Eye (tissue), 1 donor: ENCODE measurements around the gene ZNF337.
A peak's percentile ranks its signal among the peaks of the same experiment; 100 is the strongest.
"Not testable (repeated sequence)": the region's sequence is repeated elsewhere in the genome, so short reads cannot be mapped to it uniquely, and the experiment has no call there.

Experiments
- DNase-seq: peaks from one replicate; pipeline ENCODE4 v3.0.0-alpha.2; 2015

Gene ZNF337

DNA sequence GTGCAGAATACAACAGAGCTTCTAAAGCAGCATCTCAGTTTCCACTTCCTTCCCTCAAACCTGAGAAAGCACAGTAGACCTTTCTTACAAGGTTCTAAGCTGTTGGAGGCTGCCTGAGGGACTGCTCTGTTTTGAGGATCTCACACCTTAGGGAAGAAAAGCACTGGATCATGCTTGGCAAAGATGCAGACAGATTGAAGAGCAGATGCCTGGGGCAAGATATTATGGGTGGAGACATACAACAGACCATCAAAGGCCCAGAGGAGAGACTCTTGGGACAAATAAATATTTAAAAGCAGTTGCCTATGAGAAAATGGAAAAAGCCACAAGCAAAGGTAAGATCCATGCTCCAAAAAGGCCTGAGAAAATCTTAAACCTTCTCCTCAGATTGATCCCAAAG lies 6.2 kb downstream of the ZNF337 start:
- DNase-seq, result no peak

DNA sequence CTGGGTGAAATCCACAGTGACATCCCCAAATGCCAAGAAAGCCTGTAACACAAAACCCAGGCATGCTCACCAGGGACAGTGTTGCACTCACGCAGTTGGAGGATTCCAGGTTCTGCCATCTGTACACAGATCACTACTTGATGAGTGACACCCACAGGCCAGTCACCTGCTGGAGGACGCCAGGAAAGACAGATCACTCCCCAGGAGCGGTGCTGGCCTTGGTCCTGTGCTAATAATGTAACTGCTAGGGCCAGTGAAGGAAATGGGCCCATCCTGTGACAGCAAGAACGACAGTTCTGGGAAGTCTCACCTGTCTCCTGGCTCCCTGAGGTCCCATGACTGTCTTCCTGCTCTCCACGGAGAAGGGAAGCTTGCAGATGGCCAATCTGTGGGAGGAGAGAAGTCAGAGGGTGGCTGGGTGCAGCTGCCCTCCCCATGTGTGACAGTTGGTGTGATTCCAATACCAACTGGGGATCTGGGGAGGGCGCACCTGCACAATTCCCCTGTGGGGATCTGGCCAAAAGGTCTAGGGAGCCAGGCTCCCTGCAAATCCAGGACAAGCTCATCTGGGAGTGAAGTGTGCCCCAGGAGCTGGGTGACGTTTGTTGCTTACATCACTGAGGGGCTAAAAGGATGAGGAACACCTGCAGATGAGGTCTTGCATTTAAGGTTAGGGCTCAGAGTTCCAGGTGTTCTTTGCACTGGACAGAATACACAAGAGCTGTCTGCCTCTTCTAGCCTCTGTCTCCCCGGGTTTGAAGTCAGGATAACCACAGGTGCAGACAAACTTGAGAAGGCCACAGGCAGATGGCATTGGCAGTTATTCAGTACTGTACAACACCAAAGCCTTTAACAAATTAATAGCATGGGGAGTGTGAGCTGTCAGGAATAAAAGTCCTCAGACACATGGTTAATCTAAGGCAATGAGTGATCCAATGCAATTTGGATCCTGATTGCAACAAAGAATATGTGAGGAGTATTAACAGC lies 10.3 kb downstream of the ZNF337 start:
- DNase-seq, result no peak

DNA sequence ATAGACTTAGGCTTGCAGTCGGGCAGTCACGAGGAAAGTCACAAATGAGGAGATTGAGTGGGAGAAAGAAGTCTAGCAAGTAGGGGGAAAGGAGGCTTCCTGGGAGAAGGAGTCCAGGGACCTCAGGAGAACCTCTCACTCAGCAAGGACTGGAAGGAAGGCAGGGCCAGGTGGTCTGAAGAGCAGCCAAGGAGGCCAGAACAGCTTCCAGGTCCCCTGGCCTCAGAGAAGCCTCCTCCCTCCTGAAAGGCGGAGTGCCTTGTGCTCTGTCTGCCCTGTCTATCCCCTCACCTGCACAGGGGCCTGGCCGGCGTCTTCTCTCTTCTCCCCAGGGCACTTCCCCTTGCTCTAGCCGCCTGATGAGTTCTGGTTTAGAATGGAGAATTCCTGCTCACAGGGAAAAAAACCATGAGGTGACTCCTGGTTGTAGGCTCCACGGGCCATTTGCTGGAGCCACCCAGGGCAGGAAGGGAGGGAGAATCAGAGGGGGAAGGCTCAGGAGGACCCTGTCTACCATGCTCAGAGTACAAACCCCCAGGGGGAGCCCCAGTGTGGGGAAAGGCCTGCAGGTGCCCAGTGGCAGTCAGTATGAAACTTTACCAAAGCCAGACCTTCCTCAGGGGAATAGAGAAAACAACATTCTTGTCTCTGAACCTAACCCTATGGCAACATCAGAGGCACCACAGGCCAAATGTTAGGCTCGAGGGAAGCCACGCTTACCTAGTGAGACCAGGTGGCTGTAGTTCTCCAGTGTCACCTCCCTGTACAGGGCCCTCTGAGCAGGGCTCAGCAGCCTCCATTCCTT lies 11.2 kb downstream of the ZNF337 start:
- DNase-seq, result no peak

DNA sequence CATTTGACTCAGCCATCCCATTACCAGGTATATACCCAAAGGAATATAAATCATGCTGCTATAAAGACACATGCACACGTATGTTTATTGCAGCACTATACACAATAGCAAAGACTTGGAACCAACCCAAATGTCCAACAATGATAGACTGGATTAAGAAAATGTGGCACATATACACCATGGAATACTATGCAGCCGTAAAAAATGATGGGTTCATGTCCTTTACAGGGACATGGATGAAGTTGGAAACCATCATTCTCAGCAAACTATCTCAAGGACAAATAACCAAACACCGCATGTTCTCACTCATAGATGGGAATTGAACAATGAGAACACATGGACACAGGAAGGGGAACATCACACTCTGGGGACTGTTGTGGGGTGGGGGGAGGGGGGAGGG lies 12.8 kb downstream of the ZNF337 start:
- not testable (repeated sequence) for DNase-seq

DNA sequence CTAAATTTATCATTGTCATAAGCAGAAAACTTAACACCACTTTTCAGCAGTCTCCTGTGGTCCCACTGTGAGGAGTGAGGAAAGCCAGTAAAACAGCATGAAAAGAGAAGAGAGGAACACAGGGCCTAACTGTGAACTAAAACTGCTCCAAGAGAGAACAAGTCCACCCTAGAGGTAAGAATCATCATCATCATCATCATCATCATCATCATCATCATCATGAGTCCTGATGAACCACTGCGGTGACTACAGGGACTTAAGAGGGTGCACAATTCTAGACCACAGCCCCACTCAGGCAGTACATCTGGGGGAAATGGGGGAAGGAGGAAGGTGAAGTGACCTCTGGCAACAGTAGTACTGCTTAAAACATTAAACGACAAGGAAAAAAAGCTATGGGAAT lies 13.6 kb downstream of the ZNF337 start:
- DNase-seq, result no peak

DNA sequence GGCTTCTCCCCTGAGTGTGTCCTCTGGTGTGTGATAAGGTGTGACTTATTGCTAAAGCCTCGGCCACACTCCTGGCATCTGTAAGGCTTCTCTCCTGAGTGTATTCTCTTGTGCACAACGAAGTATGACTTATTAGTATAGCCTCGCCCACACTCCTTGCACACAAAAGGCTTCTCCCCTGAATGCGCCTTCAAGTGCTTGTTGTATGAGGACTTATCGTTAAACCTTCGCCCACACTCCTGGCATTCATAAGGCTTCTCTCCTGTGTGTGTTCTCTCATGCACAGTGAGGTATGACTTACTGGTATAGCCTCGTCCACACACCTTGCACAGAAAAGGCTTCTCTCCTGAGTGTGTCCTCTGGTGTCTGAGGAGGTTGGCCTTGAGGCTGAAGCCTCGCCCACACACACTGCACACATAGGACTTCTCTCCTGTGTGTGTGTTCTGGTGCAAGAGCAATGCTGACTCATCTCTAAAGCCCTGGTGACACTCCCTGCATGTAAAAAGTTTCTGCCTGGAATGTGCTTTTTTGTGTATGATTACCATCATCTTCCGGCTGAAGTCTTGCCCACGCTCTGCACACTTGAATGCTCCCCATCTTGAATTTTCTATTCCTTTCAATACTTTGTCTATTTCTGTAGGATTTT lies 20.4 kb downstream of the ZNF337 start:
- no peak for DNase-seq

DNA sequence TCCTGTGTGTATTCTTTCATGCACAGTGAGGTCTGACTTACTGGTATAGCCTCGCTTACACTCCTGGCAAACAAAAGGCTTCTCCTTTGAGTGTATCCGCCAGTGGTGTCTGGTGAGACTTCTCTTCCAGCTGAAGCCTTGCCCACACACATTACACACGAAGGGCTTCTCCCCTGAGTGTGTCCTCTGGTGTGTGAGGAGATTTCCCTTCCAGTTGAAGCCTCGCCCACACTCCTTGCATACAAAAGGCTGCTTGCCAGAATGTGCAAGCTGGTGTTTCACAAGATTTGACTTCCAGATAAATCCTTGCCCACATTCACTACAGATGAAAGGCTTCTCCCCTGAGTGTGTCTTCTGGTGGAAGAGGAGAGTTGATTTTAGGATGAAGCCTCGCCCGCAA lies 21.5 kb downstream of the ZNF337 start:
- DNase-seq, result no peak

DNA sequence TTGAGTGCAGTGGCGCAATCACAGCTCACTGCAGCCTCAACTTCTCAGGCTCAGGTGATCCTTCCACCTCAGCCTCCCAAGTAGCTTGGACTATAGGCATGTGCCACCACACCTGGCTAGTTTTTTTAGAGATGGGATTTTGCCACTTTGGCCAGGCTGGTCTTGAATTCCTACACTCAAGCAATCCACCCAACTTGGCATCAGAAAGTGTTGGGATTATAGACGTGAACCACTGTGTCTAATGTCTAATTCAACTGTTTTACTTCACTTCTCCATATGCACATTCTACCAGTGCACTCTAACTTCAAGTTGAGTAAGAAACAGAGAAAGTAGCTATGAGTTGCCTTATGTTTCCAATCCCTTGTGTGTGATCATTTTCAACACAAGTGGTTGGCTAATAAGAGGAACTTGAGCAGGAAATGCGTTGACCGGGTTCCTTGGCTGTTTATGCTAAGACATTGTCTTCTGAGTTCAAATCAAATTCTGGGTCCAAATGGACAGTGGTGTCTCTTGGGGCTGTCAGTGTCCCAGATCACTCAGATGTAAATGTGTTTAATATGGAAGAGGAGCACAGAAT lies 23.9 kb downstream of the ZNF337 start:
- no peak for DNase-seq

DNA sequence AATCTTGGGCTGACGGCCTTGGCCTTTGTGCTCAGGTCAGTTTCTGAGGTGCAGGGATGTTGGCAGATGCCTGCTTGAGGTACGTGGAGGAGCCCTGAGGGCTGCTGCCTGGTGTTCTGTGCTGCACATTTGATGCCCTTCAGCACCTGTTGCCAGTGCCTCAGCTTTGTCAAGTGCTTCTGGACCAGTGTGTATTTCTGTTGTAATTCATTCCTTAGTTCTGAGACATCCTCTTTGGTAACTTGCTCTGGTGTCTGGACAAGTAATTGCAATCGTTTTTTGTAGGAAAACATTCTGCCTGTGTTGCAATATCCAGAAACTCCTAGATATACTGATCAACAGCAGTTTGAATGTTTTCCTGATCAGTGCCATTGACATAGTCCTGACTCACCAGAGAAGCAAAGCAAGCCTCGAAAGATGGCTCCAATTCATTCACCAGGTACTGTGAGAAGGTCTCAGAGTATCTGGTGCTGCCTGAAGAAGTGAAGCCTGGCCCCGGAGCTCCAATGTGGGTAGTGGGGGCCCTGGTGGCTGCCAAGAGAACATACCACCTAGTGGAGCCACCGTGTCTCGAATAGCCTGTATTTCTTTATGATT lies 26.7 kb downstream of the ZNF337 start:
- no peak for DNase-seq

DNA sequence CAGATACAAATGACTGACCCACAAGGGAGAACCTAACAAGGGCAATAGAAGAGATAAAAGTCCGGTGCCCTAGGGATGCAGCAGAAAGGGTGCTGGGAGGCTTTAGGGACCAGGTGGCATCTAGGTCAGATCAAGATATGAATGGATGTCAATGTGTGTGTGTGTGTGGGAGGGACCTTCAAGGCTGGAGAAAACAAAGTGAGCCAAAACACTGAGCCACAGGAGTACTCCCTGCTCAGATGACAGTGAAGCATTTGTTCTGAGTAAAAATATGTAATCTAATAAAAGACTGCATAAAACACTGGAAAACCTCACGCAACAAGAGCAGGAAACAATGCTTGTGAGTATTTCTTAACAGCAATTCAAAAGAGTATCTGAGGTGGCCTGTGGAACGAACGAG lies 28.2 kb downstream of the ZNF337 start:
- DNase-seq, result no peak

DNA sequence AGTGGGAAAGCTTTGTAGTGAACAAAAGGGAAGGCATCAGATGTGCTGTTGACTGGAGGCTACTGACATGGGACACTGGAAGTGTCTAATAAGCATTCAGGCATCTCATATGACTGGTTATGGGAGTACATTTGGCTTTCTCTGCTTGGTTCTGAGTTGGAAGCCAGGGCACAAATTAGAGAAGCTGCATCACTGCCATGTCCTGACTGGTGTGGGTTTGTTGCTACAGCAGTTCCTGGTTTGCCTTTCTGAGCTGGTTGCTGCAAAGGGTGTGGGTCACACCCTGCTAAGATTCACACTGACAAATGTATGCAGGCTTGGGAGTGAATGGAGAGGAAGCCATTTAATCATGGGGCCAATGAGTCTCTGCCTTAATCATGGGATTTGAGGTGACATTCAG lies 36.7 kb downstream of the ZNF337 start:
- no peak for DNase-seq

DNA sequence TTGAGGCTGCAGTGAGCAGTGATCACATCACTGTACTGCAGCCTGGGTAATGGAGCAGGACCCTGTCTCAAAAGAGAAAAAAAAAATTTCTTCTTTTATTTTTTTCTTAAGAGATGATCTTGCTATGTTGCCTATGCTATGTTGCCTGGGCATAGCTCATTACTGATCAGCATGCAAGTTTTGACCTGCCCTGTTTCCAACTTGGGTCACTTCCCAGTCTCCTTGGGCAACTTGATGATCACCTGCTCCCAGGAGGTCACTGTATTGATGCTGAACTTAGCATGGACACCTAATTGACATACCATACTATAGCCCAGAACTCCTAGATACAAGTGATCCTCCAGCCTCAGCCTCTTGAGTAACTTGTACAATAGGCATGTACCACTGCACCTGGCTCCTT lies 42.2 kb downstream of the ZNF337 start:
- no peak for DNase-seq

DNA sequence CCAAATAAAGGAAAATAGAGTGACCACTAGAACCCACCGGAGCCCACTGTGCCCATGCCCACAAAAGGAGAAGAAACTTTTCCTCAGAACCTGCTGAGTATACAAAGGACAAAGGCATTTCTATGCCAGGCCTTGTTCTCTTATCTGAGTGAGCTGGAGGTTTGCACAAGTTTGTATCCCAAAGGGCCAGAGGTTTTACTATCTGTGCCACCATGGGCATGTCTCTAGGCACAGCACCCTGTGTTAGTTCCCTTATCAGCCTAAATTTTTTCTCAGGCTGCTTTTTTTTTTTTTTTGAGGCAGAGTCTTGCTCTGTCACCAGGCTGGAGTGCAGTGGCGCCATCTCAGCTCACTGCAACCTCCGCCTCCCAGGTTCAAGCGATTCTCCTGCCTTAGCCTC lies 43.8 kb downstream of the ZNF337 start:
- not testable (repeated sequence) for DNase-seq

DNA sequence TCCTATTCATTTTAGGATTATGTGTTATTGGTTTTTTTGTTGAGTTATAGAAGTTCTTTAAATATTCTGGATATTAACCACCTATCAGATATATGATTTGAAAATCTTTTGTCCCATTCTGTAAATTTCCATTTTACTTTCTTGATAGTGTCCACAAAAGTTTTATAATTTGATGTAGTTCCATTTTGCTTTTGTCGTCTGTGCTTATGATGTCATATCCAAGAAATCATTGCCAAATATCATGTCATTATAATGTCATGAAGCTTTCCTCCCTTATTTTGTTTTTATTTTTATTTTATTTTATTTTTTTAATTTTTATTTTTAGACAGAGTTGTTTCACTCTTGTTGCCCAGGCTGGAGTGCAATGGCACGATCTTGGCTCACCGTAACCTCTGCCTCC lies 51.8 kb downstream of the ZNF337 start:
- DNase-seq, result no peak

DNA sequence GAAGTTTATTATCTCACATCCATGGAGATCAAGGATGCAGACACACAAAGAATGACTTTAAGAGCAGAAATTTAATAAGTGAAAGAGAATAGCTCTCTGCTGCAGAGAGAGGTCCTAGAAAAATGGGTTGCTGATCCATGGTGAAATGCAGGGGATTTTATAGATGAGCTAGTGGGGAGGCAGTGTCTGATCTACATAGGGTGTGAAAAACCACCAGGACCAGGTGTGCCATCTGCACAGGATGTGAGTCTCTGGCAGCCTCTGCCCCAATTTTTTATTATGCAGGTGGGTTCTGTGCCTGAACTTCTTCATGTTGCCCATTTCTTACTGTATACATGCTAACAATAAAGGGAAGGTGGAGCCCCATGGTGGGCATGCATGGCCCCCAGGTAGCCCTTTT lies 52.9 kb downstream of the ZNF337 start:
- DNase-seq, result no peak

DNA sequence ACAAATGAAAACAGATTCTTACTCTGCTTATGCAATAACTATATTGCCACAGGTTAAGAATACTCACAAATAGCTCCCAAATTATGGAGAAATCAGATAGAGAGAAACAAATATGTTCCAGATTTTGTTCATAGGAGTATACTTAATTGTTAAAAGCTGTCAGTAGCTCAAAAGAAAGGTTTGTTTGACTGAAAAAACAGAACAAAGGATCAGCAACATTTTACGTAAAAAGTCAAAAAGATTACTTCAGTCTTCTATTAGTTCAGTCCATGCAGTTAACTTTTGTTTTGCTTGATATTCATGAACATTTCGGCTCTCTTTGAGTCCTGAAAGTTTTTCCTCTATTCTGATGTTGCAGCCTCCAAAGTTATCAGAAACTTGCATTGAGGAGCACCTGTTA lies 59.4 kb downstream of the ZNF337 start:
- peak; percentile 35 for DNase-seq

DNA sequence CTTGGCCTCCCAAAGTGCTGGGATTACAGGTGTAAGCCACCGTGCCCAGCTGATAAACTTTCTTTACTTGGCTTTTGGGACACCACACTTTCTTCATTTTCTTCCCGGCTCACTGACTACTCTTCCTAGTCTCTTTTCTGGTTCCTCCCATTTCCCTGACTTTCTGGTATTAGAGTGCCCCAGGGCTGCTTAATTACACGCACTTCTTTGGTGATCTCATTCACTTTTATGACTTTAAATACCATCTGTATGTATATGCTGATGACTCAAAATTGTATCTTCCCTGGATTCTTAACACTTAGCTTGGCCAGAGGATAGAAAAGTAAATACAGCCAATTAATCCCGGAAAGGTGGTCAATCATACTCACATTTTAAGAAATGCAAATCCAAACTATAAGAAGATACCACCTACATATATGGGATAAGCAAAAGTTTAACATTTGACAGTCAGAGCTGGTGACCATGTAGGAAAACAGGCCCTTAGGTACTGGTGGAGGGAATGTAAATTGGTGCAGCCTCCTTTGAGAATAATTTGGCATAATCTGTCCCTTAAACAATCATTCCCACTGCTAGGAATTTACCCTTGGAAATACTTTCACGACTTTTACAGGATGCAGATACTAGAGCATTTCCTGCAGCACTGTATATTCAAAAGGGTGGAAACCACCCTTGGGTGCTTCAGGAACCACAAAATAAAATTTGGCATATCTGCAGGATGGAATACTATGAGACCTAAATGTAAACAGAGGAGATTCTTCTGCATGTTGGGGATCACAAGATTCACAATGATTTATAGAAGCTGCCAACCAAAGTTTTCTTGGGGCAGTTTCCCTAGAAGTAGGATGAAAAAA lies 63.5 kb downstream of the ZNF337 start:
- DNase-seq, result no peak

DNA sequence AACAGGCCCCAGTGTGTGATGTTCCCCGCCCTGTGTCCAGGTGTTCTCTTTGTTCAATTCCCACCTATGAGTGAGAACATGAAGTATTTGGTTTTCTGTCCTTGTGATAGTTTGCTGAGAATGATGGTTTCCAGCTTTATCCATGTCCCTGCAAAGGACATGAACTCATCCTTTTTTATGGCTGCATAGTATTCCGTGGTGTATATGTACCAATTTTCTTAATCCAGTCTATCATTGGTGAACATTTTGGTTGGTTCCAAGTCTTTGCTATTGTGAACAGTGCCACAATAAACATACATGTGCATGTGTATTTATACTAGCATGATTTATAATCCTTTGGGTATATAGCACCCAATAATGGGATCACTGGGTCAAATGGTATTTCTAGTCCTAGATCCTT lies 66.0 kb downstream of the ZNF337 start:
- DNase-seq, result not testable (repeated sequence)

DNA sequence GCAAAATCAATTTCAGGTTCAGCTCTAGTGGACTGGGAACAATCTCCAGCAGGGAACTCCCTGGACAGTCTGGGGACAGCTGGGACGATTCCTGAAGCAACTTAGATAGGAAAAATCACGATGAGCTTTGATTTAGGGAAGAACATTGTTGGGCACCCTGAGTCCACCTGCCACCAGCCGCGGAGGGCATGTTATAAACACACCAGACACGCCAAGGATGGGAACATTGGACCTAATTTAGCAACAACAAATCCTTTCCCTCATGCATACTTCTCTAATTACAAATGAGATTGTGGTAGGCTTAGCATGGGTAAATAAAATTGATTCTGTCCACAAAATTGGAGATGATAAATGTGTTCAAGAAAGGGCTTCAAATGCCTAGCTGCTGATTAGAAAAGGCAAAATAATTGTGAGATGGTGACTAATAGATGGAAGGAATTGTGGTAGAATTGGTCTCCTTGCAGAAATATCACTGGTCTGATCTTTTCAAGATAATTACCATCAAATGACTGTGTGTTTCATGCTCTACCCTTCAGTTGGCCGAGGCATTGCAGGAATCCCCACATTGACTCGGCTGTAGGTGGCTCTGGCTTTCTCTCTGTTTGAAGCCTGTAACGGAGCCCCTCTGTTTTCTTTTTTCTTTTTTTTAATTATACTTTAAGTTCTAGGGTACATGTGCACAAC lies 66.7 kb downstream of the ZNF337 start:
- no peak for DNase-seq

DNA sequence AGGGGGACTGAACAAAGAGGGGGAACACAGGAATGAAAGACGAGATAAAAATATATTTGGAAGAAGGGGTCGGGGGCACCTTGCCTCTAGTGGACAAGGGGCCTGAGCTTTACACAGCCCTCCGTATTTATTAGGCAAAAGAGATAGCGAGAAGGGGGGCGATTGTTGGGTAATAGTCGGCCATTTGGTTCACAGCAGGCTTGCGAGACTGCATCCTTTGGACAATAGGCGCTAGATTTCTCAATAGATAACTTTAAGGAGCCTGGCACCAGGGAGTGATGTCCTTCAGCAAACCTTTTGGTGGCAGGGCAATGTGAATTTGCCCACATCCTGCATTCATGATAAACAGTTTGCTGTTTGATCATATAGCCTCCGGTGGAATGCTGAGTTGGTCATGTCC lies 69.9 kb downstream of the ZNF337 start:
- DNase-seq, result no peak

DNA sequence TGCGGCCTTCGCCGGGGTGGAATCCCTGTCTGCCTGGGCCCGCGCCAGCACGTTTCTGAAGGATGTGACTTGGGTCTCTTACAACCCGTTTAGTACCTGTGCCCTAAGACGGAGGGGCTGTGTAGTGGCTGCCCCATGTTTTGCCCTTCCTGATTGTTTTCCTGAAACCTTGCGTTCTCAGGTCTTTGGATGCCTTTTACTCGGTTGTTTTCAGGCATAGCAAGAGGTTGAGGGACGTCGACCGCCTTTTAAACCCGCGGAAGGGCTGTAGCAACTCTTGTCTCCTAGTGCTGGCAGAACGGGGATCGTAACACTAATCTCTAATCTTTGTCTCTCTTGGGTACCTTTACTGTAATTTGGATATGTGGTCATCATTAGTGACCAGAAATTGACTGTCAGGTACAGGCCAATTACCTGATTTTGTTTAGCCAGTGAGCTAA lies 72.1 kb downstream of the ZNF337 start:
- no peak for DNase-seq
